Muscle of arm (tissue), 12 donors: ENCODE measurements around the gene SMARCA4. TPM values are rescaled to one million over a fixed set of nuclear protein-coding genes. Genes with fewer than 3 reads are reported as not detected.

ENCODE experiments used
- DNase-seq: peaks from one replicate; pipeline ENCODE4 v3.0.0-alpha.2; 2013
- polyA plus RNA-seq, 12 donors: library from polyadenylated mRNA; unstranded; fragments of 120-200 nt; gene quantifications; one replicate each; pipeline ENCODE4 v1.2.1, GENCODE V29; 2013; ENCODE audit not compliant: insufficient read length in 12 of 12

SMARCA4 gene
- polyA plus RNA-seq, 12 donors = 69.3 to 181 (median 86.1) TPM

DNA sequence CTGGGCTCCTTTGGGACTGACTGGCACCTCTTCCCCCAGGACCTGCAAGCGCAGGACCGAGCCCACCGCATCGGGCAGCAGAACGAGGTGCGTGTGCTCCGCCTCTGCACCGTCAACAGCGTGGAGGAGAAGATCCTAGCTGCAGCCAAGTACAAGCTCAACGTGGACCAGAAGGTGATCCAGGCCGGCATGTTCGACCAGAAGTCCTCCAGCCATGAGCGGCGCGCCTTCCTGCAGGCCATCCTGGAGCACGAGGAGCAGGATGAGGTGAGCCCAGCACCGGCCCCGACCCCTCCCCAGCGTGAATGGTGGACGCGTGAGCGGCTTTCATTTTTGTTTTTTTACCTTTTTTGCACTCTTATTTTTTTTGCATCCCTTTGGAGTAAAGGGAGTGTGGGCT, 72.4 kb downstream of the SMARCA4 start:
- no peak for DNase-seq

DNA sequence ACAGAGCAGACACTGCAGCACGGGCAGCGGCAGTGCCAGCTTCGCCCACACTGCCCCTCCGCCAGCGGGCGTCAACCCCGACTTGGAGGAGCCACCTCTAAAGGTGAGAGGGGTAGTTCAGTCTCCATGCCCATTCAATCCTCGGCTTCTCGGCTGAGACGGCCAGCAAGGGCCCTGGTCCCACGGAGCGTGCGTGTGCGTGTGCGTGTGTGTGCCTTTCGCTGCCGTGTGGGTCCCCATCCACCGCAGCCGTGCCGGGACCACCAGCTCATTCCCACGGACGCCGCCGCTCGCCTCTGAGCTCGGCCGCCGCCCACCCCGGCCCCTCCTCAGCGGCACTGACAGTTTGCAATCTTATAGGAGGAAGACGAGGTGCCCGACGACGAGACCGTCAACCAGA, 72.9 kb downstream of the SMARCA4 start:
- no peak for DNase-seq

GRCh38 chr19:11034449-11035213, 73.8 kb downstream of the SMARCA4 start:
- no peak for DNase-seq

- DNase-seq = peak; percentile 88
These were observed 74.9 kb downstream of the SMARCA4 start for GRCh38 chr19:11035441-11036377.

DNA sequence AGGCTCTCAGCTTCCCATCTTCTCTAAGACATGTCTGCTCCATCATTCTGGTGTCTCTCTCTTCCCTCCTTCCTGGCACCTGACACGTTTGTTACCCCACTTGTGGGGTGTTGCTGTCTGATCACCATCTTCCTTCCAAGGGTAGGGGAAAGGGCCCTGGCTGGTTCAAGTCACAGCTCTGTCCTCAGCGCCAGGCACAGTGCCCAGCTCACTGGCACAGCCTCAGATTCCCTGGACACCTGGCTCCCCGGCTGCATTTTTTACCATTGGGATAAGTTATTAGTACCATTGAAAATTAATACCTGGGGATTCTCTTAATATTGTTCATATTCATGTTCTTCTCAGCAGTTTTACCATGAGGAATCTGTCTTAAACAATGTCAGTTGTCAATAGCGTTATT, 77.7 kb downstream of the SMARCA4 start:
- no peak for DNase-seq

DNA sequence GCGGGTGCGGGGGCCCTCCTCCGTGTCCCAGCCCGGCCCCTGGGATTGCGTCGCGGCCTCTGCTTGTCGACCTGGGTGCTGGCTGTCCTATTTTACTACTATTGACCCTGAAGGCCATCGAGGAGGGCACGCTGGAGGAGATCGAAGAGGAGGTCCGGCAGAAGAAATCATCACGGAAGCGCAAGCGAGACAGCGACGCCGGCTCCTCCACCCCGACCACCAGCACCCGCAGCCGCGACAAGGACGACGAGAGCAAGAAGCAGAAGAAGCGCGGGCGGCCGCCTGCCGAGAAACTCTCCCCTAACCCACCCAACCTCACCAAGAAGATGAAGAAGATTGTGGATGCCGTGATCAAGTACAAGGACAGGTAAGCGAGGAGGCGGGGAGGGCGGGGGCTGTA, 80.4 kb downstream of the SMARCA4 start:
- no peak for DNase-seq

DNA sequence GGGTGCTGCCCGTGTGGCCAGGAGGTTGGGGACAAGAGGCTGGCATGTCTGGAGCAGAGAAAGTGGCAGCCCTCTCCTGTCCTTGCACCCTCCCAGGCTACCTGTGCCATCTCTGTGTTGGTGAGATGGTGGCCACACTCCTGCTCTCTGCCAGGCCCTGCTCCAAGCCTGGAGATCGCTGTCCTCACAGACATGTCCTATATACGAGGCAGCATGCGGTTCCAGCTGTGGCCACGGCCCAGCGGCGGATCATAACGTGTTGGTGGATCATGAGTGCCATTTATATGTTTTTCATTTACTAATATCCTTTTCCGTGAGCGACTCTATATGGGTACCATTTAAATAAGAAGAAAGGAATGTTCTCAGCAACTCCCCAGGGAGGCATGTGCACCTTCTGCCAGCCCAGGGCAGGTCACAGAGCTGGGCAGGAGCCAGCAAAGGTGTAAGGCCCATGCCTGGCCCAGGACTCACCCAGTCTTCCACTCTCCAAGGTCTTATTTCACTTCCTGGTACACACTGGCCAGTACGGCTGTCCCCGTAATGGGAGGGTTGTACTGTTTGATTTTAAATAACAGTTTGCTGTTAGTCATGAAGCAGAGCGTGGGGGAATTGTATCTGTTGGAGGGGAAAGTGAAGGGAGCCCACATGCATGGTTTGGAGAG, 81.3 kb downstream of the SMARCA4 start:
- no peak for DNase-seq

- DNase-seq = no peak
These were observed 83.6 kb downstream of the SMARCA4 start for GRCh38 chr19:11044431-11044830.

- no peak for DNase-seq
These were observed 84.7 kb downstream of the SMARCA4 start for GRCh38 chr19:11045536-11045935.

- DNase-seq = no peak
These were observed 86.0 kb downstream of the SMARCA4 start for GRCh38 chr19:11046605-11047354.

DNA sequence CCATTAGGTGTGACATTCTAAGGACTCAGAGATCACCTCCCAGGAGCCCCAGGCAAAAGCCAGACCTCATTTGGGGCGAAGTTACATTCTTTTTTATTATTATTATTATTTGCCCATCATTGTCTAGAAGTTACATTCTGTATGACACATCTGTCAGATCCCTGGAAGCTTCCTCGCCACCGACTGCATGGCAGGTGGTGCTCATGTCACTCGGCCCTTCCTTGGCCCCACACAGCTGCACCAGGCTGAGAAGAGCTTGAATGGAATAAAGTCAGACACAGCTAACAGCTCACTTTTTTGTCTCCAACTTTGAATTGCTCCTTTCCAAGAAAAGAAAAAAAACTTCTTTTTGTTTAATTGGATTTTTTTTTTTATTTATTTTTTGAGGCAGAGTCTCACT, 87.0 kb downstream of the SMARCA4 start:
- no peak for DNase-seq

DNA sequence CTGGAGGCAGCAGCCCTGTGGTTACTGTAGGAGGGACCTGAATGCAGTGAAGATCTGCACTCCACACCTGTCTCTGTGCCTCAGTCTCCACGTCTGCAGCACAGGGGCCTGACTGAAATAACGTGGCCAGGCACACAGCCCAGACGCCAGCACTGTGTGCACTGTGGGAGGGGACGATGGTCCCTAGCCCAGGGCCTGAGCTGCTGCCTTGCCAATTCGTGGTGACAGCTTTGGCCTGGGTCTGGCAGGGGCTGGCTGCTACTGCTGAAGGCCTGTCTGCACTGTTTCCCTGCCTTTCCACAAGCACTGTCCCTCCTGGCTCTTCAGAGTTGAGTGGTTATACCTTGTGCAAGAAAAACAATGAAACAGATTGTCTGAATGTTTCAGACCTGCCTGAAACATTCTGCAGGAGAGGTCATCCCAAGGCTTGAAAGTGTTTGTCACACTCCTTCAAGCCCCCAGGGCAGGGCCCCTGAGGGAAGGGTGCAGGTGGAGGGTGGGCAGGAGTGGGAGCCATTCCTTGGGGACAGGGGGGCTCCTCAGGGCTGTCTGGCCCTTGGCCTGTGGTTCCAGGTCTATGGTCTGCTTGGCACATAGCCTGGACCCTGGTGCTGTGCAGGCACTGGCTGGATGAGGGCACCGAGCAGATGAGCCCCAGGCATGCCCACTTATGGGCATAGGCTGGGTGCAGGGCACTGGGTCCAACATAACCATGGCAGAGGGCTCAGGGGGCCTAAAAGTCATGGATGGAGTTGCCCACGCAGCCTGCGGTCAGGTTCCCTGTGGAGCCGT, 89.7 kb downstream of the SMARCA4 start:
- no peak for DNase-seq

GRCh38 chr19:11053817-11054195, 93.0 kb downstream of the SMARCA4 start:
- DNase-seq = peak; percentile 57

GRCh38 chr19:11054200-11054599, 93.4 kb downstream of the SMARCA4 start:
- no peak for DNase-seq

DNA sequence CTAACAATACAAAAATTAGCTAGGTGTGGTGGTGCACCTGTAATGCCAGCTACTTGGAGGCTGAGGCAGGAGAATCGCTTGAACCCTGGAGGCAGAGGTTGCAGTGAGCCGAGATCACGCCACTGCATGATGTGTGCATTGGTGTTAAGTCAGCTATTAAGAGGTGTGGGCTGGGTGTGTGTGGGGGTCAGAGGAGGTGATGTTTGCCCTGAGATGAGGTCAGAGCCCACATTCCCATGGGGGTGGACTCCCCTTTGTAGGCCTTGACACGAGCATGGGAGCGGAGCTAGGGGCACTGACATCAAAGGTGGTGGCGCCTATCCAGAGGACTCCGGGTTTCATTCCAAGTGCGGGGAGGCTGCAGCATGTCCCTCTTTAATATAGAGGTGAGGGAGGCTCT, 93.8 kb downstream of the SMARCA4 start:
- no peak for DNase-seq

DNA sequence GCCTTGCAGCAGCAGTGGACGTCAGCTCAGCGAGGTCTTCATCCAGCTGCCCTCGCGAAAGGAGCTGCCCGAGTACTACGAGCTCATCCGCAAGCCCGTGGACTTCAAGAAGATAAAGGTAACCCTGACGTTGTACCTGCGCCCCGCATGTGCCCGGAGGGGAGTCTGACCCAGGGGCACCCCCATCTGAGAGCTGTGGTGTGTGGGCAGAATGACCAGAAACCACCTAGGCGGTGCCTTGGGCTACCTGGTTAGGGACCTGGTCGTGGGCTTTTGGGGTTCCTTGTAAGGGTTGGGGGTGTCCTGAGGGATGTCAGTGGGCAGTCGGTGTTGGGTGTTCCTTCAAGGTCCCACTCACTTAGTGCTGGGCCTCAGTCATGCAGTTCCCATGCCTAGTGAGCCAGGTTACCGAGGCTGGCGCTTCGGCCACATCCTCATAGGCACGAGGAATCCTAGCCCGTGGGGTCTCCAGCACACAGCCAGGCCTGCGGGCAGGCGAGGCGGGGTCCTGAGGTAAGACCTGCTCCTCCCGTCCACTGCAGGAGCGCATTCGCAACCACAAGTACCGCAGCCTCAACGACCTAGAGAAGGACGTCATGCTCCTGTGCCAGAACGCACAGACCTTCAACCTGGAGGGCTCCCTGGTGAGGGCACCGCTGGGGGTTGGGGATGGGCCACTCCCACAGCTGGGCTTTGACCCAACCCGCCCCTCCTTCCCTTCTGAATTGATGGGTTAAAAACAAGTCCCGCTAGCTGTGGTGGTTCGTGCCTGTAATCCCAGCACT, 97.6 kb downstream of the SMARCA4 start:
- DNase-seq = no peak

DNA sequence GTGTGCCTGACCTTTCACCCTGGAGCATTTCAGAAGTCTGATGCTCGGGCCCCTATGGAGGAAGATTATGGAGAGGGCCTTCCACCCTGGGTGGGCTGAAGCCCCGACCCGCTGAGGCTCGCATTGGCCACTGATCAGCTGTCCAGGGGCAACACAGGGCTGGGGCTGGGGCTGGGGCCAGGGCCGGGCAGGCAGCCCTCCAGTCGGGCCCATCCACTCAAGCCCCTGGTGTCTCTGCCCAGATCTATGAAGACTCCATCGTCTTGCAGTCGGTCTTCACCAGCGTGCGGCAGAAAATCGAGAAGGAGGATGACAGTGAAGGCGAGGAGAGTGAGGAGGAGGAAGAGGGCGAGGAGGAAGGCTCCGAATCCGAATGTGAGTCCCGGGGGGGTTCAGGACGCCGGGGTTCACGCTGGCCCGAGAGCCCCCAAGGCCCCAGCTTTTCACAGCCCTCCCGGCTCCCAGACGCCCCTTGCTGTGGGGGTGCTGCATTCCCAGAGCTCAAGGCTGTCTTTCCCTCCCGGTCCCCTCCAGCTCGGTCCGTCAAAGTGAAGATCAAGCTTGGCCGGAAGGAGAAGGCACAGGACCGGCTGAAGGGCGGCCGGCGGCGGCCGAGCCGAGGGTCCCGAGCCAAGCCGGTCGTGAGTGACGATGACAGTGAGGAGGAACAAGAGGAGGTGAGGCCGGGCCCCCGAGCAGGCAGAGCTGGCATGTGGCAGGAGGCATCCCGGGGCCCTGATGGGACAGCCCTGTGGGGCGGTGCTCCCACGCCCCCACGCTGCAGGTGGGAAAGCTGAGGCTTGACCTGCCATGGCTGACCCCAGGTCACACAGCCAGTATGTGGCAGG, 98.9 kb downstream of the SMARCA4 start:
- DNase-seq = no peak

GRCh38 chr19:11061952-11062351, 101.1 kb downstream of the SMARCA4 start:
- DNase-seq = no peak

DNA sequence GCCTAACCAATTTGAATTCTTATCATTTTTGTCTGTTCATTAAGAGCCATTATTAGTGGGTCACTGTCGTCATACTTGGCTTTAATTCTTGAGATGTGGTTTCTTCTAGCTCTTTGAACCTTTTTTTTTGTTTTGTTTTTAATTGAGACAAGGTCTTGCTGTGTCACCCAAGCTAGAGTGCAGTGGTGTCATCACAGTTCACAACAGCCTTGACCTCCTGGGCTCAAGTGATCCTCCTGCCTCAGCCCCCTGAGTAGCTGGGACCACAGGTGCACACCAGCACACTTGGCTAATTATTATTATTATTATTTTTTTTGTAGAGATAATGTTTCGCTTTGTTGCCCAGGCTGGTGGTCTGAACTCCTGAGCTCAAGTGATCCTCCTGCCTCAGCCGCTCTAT, 102.6 kb downstream of the SMARCA4 start:
- DNase-seq = no peak
